Measurements from ENCODE around the gene COL4A5. TPM values are rescaled to one million over a fixed set of nuclear protein-coding genes. Genes with fewer than 3 reads are reported as not detected.
A peak's percentile ranks its signal among the peaks of the same experiment; 100 is the strongest.

COL4A5 gene
- total RNA-seq, 1 donor from 2014 or later, result 413 TPM

GRCh38 chrX:108485960-108486359 lies 46.3 kb downstream of the COL4A5 start:
- Mint-ChIP-seq H3K4me1 (peaks cover 8% of the 10 kb centered on the region), H3K9me3 (peaks cover 31% of the 10 kb centered on the region), H3K36me3 (peaks cover 55% of the 10 kb centered on the region), H3K4me3 (no peak overlapping the region), H3K27me3 (ENCODE audit: low read depth) (no peaks in the 10 kb centered on the region), H3K27ac (peak overlapping the region; percentile 48)
- no peak for DNase-seq (ENCODE audit: low spot score in 2 of 2, unreplicated experiment in 2 of 2)
- no peak for TF ChIP-seq CTCF (IDR thresholded peaks at IDR 0.05; ENCODE audit: unreplicated experiment)

- Mint-ChIP-seq H3K9me3 (peaks cover 9% of the 10 kb centered on the region), H3K27ac (peak overlapping the region; percentile 79), H3K36me3 (peaks cover 22% of the 10 kb centered on the region), H3K4me1 (peaks cover 5% of the 10 kb centered on the region), H3K27me3 (ENCODE audit: low read depth) (no peaks in the 10 kb centered on the region), H3K4me3 (no peak overlapping the region)
- no peak for TF ChIP-seq CTCF (IDR thresholded peaks at IDR 0.05; ENCODE audit: unreplicated experiment)
- DNase-seq (ENCODE audit: low spot score in 2 of 2, unreplicated experiment in 2 of 2), result no peak
Measured at GRCh38 chrX:108494406-108495090, 54.9 kb downstream of the COL4A5 start.

GRCh38 chrX:108511721-108512120 lies 72.1 kb downstream of the COL4A5 start:
- Mint-ChIP-seq H3K36me3 (peaks cover 46% of the 10 kb centered on the region), H3K4me1 (peaks cover 18% of the 10 kb centered on the region), H3K4me3 (no peak overlapping the region), H3K27me3 (ENCODE audit: low read depth) (no peaks in the 10 kb centered on the region), H3K9me3 (peaks cover 32% of the 10 kb centered on the region), H3K27ac (no peak overlapping the region)
- no peak for DNase-seq (ENCODE audit: low spot score in 2 of 2, unreplicated experiment in 2 of 2)
- TF ChIP-seq CTCF (IDR thresholded peaks at IDR 0.05; ENCODE audit: unreplicated experiment), result no peak

GRCh38 chrX:108516184-108516583 lies 76.5 kb downstream of the COL4A5 start:
- no peak for TF ChIP-seq CTCF (IDR thresholded peaks at IDR 0.05; ENCODE audit: unreplicated experiment)
- peaks cover 28% of the 10 kb centered on the region for H3K36me3 Mint-ChIP-seq
- peaks cover 14% of the 10 kb centered on the region for H3K9me3 Mint-ChIP-seq
- peak overlapping the region; percentile 81 for H3K27ac Mint-ChIP-seq
- no peak overlapping the region for H3K4me3 Mint-ChIP-seq
- no peak for DNase-seq (ENCODE audit: low spot score in 2 of 2, unreplicated experiment in 2 of 2)
- H3K4me1 Mint-ChIP-seq, result peaks cover 22% of the 10 kb centered on the region
- no peaks in the 10 kb centered on the region for H3K27me3 Mint-ChIP-seq (ENCODE audit: low read depth)

GRCh38 chrX:108527724-108528123 lies 88.1 kb downstream of the COL4A5 start:
- no peak for DNase-seq (ENCODE audit: low spot score in 2 of 2, unreplicated experiment in 2 of 2)
- TF ChIP-seq CTCF (IDR thresholded peaks at IDR 0.05; ENCODE audit: unreplicated experiment), result no peak
- peaks cover 66% of the 10 kb centered on the region for H3K9me3 Mint-ChIP-seq
- H3K36me3 Mint-ChIP-seq, result peaks cover 72% of the 10 kb centered on the region
- no peaks in the 10 kb centered on the region for H3K27me3 Mint-ChIP-seq (ENCODE audit: low read depth)
- peaks cover 3% of the 10 kb centered on the region for H3K4me1 Mint-ChIP-seq
- no peak overlapping the region for H3K4me3 Mint-ChIP-seq
- no peak overlapping the region for H3K27ac Mint-ChIP-seq

Measured in mesothelial cell of epicardium (in vitro differentiated cells).